HepG2 (cell line): ENCODE data around the gene ADGRL3. TPM values are rescaled to one million over a fixed set of nuclear protein-coding genes. Genes with fewer than 3 reads are reported as not detected.

Source experiments
- AHDC1 ChIP-seq: sonication (generic); formaldehyde crosslinking; IDR thresholded peaks from 2 replicates; pipeline ENCODE4 v1.5.1; 2020; ENCODE audit warnings: mild to moderate bottlenecking, missing genetic modification reagents, borderline replicate concordance
- ATF7-NPFF ChIP-seq: sonication (generic); formaldehyde crosslinking; IDR thresholded peaks from 2 replicates; pipeline ENCODE4 v1.8.1; 2023; ENCODE audit warnings: mild to moderate bottlenecking, low read depth, missing genetic modification reagents, moderate library complexity
- GMEB1 ChIP-seq: sonication (generic); formaldehyde crosslinking; IDR thresholded peaks from 2 replicates; pipeline ENCODE4 v1.5.1; 2020; ENCODE audit warnings: missing genetic modification reagents, mild to moderate bottlenecking, borderline replicate concordance
- GMEB2 ChIP-seq: IDR thresholded peaks from 2 replicates; pipeline ENCODE4 v1.6.1; 2016; ENCODE audit warnings: missing biosample characterization, missing genetic modification reagents, low read depth
- HMG20A ChIP-seq: IDR thresholded peaks from 2 replicates; pipeline ENCODE4 v1.6.1; 2016; ENCODE audit warnings: borderline replicate concordance
- SRF ChIP-seq: IDR thresholded peaks from 2 replicates; pipeline ENCODE4 v1.6.1; 2011; ENCODE audit warnings: mild to moderate bottlenecking, low read depth, low read length, moderate library complexity
- TFE3 ChIP-seq: IDR thresholded peaks from 2 replicates; pipeline ENCODE4 v1.6.1; 2016
- U2AF1 ChIP-seq: fragments of 200-400 bp; formaldehyde crosslinking; optimal IDR thresholded peaks from 2 replicates; pipeline ENCODE3; 2017; ENCODE audit warnings: mild to moderate bottlenecking, low read depth, low read length
- ZBTB38 ChIP-seq: sonication (generic); formaldehyde crosslinking; IDR thresholded peaks from 2 replicates; pipeline ENCODE4 v1.5.1; 2020; ENCODE audit warnings: mild to moderate bottlenecking, missing genetic modification reagents
- ZNF256 ChIP-seq: sonication (generic); formaldehyde crosslinking; conservative IDR thresholded peaks from 2 replicates; pipeline ENCODE4 v1.4.0; 2020; ENCODE audit warnings: missing genetic modification reagents
- ZNF616 ChIP-seq: sonication (generic); formaldehyde crosslinking; IDR thresholded peaks from 2 replicates; pipeline ENCODE4 v1.5.0; 2020; ENCODE audit warnings: low read depth, mild to moderate bottlenecking, missing genetic modification reagents
- ZNF644 ChIP-seq: IDR thresholded peaks from 2 replicates; pipeline ENCODE4 v1.6.1; 2016; ENCODE audit warnings: low read depth
- polyA plus RNA-seq, 8 experiments: library from polyadenylated mRNA; depleted of rRNA in 3 of 8; stranded (reverse) in 7 of 8; unstranded in 1 of 8; fragments of >200 nt; fragmentation: Illumina TruSeq in 4 of 8; extraction: Trizol in 4 of 8; gene quantifications; 2 replicates each; pipeline versions ENCODE4 v1.2.1 to v1.2.3, GENCODE V29; 2011 to 2016; ENCODE audit warnings: low read depth in 4 of 8, missing spikeins in 1 of 8, mixed read lengths in 1 of 8; ENCODE audit not compliant: insufficient read depth in 1 of 8
- total RNA-seq, 5 experiments: library from RNA; depleted of rRNA; stranded (reverse); fragments of >200 nt; fragmentation: Illumina TruSeq; extraction: Trizol; gene quantifications; 2 replicates each; pipeline ENCODE4 v1.2.3, GENCODE V29; 2016; ENCODE audit warnings: low read depth in 1 of 5

Gene ADGRL3
- total and polyA plus RNA-seq, 2 of the 13 experiments (the other 11 are each of a cell fraction or from before 2014, with no cell fraction given), result 0.04 to 0.05 TPM

GRCh38 chr4:61152433-61152832 is 47.7 kb upstream of the ADGRL3 start (continued):
- TF ChIP-seq HMG20A (CRISPR knock-in tag) (no peak), ZNF256 (CRISPR knock-in tag) (no peak), U2AF1 (no peak), AHDC1 (CRISPR knock-in tag) (no peak), ZBTB38 (no peak), ZNF616 (CRISPR knock-in tag) (no peak), ATF7-NPFF (CRISPR knock-in tag) (no peak), TFE3 (CRISPR knock-in tag) (no peak), GMEB1 (no peak), GMEB2 (CRISPR knock-in tag) (no peak), SRF (no peak), ZNF644 (no peak)
